ENCODE data around the gene PBX3.

- TF ChIP-seq E2F6 (IDR thresholded peaks at IDR 0.05; ENCODE audit: borderline replicate concordance in 1 of 2, extremely low read depth in 1 of 2, insufficient read depth in 1 of 2, insufficient read length in 1 of 2, low read depth in 1 of 2, low read length in 1 of 2, poor library complexity in 1 of 2, severe bottlenecking in 1 of 2) (no peak), CTCF (IDR thresholded peaks at IDR 0.05 in 2 of 3, conservative IDR thresholded peaks at IDR 0.05 in 1 of 3; ENCODE audit: insufficient read depth in 2 of 3, low read depth in 1 of 3, low read length in 3 of 3) (no peak), ZSCAN29 (IDR thresholded peaks at IDR 0.05) (no peak), CHCHD3 (CRISPR knock-in tag; IDR thresholded peaks at IDR 0.05) (no peak), ZBTB2 (IDR thresholded peaks at IDR 0.05) (no peak), POLR2A (conservative IDR thresholded peaks at IDR 0.05) (no peak), EZH2 (IDR thresholded peaks at IDR 0.05; ENCODE audit: borderline replicate concordance, low read depth, low read length) (no peak), ZNF134 (CRISPR knock-in tag; conservative IDR thresholded peaks at IDR 0.05) (no peak), REST (IDR thresholded peaks at IDR 0.05; ENCODE audit: borderline replicate concordance) (no peak), REST (CRISPR knock-in tag; IDR thresholded peaks at IDR 0.05; ENCODE audit: low read depth) (no peak), CHD2 (IDR thresholded peaks at IDR 0.05; ENCODE audit: low read depth, low read length) (no peak), ZNF766 (CRISPR knock-in tag; conservative IDR thresholded peaks at IDR 0.05) (no peak)
Observed at GRCh38 chr9:125924351-125924750, 177.2 kb downstream of the PBX3 start.
